NCI-H1694 (cell line): ENCODE measurements around the gene PCSK6.

Experiments
- DNase-seq: peaks from one replicate; lab custom pipeline; 2025; lab: John Stamatoyannopoulos, UW

PCSK6 gene

DNA sequence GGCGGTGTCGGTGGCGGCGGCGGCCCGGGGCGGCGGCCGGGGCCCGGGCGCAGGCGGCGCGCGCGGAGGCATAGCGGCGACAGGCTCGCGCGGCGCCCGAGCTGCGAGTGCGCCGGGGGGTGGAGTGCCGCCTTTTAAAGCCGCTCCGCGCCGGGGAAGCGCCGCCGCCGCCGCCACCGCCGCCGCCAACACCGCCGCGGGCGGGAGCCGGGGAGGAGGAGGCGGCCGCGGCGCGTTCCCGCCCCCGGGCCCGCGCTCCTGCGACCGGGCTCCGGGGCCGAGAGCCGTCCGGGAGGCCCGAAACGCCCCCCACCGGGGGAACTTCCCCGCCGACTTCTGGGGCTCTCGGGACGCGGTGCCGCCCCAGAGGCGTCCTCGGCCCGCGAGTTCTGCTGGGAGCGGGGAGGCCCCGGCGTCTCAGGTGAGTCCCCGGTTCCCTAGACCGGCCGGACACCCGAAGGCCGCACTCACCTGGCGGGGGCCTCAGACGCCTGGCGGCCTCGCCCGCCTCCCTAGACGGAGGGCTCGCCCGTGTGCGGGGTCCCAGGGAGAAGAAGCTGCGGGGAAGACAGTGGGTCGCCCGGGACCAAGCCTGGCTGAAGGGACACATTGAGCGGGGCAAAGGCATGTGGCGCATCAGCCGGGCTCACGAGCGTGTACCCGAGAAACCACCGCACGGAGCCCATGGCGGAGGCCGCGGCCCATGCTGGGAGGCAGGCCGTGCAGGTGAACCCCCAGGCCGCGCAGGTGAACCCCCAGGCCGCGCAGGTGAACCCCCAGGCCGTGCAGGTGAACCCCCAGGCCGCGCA is at the start of gene PCSK6:
TSS of gene PCSK6 (minus strand) at position 109 of the 809 bp plus-strand sequence. CDS start at position 72, 37 bp downstream.
- no peak for DNase-seq

DNA sequence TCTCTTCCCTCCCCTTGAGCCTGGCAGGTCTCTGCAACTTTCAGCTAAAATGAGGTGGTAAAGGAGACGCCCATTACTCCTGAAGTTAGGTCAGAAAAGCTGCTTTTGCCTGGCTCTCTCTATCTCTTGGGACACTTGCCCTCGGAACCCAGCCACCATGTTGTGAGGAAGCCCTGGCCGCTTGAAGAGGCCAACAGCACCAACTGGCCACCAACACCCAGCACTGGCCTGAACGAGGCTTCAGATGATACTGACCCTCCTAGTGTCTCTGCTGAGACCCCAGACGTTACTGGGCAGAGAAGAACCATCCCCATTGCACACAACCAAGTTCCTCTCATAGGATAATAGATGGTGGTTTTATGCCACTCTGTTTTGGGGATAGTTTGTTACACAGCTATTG is 49.5 kb upstream of the PCSK6 start:
- DNase-seq: no peak

- no peak for DNase-seq
Measured at GRCh38 chr15:101538177-101538576, 48.7 kb upstream of the PCSK6 start.

DNA sequence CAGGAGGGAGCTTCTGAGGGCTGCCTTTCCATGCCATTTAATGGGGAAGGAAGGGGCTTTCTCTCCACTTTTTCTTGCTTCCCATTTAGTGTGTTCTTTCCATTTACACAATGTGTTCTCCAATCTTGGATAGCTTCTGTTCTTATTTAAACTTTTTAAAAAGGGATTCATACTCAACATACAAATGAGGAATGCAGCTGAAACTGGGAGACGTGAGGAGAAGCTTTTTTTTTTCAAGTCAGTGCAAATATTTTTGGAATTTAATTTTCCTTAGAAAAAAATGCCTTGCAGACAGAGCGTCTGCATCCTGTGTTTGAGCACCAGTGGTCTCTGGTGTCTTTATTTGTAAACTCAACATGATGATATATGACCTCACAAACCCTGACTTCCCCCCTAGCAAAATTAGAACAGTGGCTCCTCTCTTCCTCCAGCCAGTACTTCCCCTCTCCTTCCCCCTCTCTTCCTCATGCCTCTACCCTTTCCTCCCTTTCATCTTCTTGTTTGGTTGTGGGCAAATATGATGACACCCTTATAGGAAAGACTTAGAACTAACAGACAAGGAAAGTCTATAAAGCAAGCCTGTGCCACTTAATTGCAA is 48.1 kb upstream of the PCSK6 start:
- DNase-seq: no peak

DNA sequence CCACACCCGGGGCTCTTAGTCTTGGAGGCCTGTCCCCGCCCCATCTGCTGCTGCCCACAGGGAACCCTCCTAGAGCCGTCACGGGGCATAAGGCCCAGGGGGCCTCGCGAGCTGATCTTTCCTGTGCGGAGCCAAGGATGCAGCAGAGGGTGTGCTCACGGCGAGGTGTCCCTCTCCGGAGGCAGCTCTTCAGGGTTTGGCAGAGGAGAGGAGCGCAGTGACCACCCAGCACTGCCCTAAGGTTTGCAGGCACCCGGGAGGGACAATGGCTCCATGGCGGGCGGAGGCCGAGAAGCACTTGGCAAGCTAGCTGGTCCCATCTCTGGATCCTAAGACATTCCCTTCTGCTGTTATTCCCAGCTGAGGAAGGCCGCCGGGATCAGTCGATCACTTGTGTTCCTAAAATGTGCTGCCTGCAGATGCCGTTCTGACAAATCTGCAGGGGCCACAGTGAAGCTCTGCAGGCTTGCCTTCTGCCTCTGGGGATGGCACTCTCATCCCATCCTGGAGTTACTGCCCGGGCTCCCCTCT is 47.4 kb upstream of the PCSK6 start:
- DNase-seq: no peak

DNA sequence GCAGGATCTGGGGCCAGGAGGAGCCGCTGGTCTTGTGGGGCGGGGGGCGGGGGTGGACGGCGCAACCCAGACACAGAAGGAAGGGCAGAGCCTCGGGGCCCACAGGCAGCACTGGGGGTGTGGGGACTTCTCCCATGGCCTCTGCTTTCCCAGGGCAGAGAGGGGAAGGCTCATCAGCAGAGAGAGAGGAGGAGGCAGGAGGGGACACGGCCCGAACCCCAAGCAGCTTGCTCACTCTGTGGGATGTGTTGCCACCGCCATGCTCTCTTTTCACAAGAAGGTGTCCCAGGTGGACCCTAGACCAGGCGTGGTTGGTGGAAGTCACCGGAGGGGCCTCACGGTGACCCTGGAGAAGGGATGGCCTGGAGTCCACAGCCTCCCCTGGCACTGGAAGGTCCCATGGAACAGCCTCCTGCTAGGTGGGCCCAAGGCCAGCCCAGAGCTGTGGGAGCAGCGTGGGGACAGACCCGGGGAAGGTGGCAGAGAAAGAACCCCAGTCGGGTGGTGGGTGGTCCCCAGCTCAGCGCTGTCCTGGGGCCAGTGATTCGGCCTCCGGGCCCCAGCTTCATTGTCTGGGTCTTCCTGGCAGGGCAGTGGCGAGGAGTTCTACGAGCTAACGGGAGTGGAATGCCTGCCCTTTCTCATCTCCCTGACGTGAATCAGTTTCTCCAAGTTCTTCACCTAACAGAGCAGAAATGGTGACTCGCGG is 46.8 kb upstream of the PCSK6 start:
- DNase-seq: no peak

- DNase-seq: no peak
Measured at GRCh38 chr15:101535170-101535902, 45.8 kb upstream of the PCSK6 start.

- DNase-seq: no peak
Measured at GRCh38 chr15:101534376-101534970, 45.0 kb upstream of the PCSK6 start.

GRCh38 chr15:101533371-101534140 is 44.0 kb upstream of the PCSK6 start:
- DNase-seq: no peak

GRCh38 chr15:101532865-101533264 is 43.4 kb upstream of the PCSK6 start:
- no peak for DNase-seq

- no peak for DNase-seq
Measured at GRCh38 chr15:101531170-101531569, 41.7 kb upstream of the PCSK6 start.

DNA sequence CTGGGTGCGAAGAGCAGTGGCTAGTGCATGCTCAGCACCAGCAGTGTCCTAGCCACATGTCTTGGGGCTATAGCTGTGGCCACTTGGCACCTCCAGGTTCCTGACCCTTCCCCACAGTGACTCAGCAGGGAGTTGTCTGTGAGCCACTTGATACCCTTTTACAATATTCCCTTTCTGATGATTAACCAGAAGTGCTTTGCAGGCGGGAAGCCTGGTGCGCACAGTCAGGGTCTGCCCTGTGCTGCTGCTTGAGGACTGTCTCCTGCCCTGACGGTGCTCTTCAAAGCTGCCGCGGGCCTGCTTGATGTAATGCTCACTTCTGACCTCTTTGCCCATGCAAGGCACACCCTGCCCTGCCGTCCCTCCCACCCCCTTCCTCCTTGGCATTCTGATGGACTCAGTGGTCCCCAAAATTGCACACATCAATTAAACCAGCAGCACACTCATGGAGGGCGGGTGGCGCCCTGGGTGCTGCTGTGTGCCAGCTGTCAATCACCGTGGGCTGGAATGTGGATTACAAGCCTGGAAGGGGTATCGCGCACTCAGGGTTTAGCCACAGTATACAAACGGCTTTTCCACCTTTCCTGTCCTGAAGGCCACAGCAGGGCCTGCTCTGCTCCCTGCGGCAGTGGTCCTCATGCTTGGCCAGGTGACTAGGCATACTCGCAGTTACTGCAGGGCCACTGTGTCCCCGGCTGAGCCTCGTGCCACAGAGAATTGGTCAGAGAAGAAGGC is 40.9 kb upstream of the PCSK6 start:
- DNase-seq: no peak

DNA sequence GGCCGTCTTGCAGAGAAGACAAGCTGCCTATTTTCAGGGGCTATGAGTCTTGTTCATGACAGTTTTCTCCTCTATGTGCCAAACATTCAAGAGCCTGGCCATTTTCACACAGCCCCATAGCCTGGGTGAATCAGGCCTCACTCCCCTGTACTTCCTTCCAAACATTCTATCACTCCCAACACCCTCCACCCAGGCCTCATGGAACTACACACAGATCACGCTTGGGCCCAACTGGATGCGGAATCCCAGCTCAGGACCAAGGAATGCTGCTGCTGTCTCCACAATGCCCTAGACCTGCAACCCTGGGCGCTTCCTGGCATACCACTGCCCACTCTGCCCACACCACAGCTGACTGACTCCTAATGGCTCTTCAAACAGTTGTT is 39.4 kb upstream of the PCSK6 start:
- no peak for DNase-seq

- no peak for DNase-seq
Measured at GRCh38 chr15:101528108-101528916, 38.8 kb upstream of the PCSK6 start.

- no peak for DNase-seq
Measured at GRCh38 chr15:101526890-101527289, 37.4 kb upstream of the PCSK6 start.

- no peak for DNase-seq
Measured at GRCh38 chr15:101526442-101526841, 36.9 kb upstream of the PCSK6 start.

DNA sequence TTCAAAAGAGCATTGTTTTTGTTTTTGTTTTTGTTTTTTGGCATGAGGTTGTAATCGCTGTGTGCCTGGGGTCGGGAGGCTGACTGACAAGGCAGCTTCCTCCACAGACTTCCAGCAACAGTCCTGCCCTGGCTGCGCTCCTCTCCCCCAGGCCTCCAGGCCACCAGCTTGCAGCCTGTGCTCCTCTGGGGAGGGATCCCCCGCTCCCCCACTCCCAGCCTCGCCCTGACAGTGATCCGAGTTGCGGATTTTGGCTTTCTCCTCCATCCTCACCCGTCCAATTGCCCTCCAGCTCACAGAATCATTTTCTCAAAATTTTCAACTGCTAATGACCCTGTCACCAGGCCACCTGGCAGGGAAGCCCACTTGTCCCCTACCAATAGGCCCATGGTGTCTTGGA is 36.5 kb upstream of the PCSK6 start:
- DNase-seq: no peak

GRCh38 chr15:101525087-101525669 is 35.7 kb upstream of the PCSK6 start:
- no peak for DNase-seq

DNA sequence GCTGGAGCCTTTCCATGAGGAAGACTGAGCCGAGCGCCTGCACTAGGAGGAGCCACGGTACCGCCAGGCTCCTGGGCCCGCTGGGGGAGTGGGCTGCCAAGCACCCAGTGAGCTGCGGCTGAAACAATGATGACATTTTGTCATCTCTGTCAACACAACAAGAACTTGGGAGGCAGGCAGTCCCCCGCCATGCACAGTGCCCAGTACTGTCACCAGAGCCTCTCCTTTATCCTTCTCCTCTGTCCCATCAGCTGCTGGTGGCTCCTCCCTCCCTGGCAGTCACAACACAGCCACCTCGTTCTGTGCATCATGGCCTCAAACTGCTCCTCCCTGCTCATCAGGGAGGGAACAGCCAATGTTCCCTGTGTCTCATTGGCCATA is 34.0 kb upstream of the PCSK6 start:
- no peak for DNase-seq
